ENCODE results near the gene CFAP299.

DNA sequence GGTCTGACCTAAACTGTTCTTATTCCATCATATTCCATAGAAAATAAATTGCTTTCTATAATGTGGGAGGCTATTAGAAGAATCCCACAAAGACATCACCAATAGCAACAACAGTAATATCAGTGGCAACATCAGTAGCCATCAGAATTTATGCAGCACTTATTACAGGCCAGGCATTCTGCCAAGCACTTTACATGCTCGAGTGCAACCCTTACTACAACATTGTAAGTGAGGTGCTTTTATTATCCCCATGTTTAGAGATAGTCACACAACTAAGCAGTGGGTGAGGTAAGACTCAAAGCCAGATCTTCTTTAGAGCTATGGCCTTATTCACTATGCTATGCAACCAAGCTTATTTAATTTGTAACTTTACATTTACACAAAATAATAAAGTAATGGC is 377.9 kb downstream of the CFAP299 start:
- TF ChIP-seq POLR2A (IDR thresholded peaks at IDR 0.05) = no peak
- TF ChIP-seq, protein P1, sequence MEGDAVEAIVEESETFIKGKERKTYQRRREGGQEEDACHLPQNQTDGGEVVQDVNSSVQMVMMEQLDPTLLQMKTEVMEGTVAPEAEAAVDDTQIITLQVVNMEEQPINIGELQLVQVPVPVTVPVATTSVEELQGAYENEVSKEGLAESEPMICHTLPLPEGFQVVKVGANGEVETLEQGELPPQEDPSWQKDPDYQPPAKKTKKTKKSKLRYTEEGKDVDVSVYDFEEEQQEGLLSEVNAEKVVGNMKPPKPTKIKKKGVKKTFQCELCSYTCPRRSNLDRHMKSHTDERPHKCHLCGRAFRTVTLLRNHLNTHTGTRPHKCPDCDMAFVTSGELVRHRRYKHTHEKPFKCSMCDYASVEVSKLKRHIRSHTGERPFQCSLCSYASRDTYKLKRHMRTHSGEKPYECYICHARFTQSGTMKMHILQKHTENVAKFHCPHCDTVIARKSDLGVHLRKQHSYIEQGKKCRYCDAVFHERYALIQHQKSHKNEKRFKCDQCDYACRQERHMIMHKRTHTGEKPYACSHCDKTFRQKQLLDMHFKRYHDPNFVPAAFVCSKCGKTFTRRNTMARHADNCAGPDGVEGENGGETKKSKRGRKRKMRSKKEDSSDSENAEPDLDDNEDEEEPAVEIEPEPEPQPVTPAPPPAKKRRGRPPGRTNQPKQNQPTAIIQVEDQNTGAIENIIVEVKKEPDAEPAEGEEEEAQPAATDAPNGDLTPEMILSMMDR (IDR thresholded peaks at IDR 0.05) = no peak
- TF ChIP-seq POLR2AphosphoS5 (IDR thresholded peaks at IDR 0.05) = no peak
